ENCODE measurements around the gene CCDC90B.

DNA sequence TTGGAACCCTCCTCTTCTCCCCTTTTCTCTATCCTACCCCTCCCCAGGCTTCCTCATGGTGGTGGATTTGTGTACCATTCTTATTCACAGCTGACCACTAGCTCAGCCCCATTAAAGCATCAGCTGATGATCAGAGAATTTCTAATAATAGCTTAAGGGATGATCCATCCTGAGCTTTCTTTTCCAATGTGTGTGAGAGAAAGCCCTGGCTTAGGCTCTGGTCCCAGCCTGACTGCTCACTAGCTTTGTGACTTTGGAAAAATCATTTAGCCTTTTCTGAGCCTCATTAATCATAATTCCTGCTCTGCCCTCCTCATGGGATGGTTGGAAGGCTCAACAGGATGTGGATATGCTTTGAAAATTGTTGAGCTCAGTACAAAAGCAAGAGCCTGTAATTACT, 26.3 kb upstream of the CCDC90B start:
- TF ChIP-seq, protein P1, sequence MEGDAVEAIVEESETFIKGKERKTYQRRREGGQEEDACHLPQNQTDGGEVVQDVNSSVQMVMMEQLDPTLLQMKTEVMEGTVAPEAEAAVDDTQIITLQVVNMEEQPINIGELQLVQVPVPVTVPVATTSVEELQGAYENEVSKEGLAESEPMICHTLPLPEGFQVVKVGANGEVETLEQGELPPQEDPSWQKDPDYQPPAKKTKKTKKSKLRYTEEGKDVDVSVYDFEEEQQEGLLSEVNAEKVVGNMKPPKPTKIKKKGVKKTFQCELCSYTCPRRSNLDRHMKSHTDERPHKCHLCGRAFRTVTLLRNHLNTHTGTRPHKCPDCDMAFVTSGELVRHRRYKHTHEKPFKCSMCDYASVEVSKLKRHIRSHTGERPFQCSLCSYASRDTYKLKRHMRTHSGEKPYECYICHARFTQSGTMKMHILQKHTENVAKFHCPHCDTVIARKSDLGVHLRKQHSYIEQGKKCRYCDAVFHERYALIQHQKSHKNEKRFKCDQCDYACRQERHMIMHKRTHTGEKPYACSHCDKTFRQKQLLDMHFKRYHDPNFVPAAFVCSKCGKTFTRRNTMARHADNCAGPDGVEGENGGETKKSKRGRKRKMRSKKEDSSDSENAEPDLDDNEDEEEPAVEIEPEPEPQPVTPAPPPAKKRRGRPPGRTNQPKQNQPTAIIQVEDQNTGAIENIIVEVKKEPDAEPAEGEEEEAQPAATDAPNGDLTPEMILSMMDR (conservative IDR thresholded peaks at IDR 0.05; ENCODE audit: low read length), result no peak
- TF ChIP-seq EZH2phosphoT487 (IDR thresholded peaks at IDR 0.05; ENCODE audit: borderline replicate concordance, low read depth, low read length), result no peak

All from OCI-LY7 (cell line).